Prostate gland (tissue), 2 donors: ENCODE data around the gene PRSS56. TPM values are rescaled to one million over a fixed set of nuclear protein-coding genes. Genes with fewer than 3 reads are reported as not detected.

ENCODE experiments used
- DNase-seq: peaks from one replicate; pipeline ENCODE4 v3.0.0-alpha.2; 2019; ENCODE audit warnings: low spot score
- H3K27ac ChIP-seq, 2 donors: fragments of 200-600 bp; sonication (generic); 2 replicates each; pipeline ENCODE4 v1.5.1; 2017 to 2019
- H3K27me3 ChIP-seq: fragments of 200-600 bp; sonication (generic); replicated peaks from 2 replicates; pipeline ENCODE4 v1.5.1; 2019; ENCODE audit not compliant: insufficient read depth
- H3K36me3 ChIP-seq, 2 donors: fragments of 200-600 bp; sonication (generic); 1 replicate in 1 of 2; 2 replicates in 1 of 2; pipeline versions ENCODE4 v1.5.1 to v1.8.1; 2017 to 2019
- H3K4me1 ChIP-seq: fragments of 200-600 bp; sonication (generic); replicated peaks from 2 replicates; pipeline ENCODE4 v1.5.1; 2019
- H3K4me3 ChIP-seq, 2 donors: fragments of 200-600 bp; sonication (generic); 2 replicates each; pipeline ENCODE4 v1.5.1; 2017 to 2019
- H3K9me3 ChIP-seq: fragments of 200-600 bp; sonication (generic); 2 replicates; pipeline ENCODE4 v1.5.1; 2017
- POLR2A ChIP-seq: fragments of 450-650 bp; IDR thresholded peaks from one replicate; pipeline ENCODE4 v1.6.1; 2016; ENCODE audit warnings: antibody characterized with exemption, mild to moderate bottlenecking
- POLR2AphosphoS5 ChIP-seq: sonication (generic); formaldehyde crosslinking; IDR thresholded peaks from one replicate; pipeline ENCODE4 v1.6.1; 2017; ENCODE audit warnings: antibody characterized with exemption
- WGBS: methylation state at CpG from one replicate; pipeline ENCODE4 v1.1.5; 2018; 5-methylcytosine and 5-hydroxymethylcytosine counted together
- intact Hi-C: fragments of 100-400 bp; cut with DNase I; formaldehyde crosslinking; loops from one replicate; pipeline ENCODE4 v1.14.2; 2022
- total RNA-seq, 2 donors: library from RNA; depleted of rRNA; stranded (reverse); fragments of >200 nt; gene quantifications; one replicate each; pipeline ENCODE4 v1.1.0, GENCODE V29; 2016
- TF ChIP-seq, protein P1 (sequence below), 4 experiments: fragments of 200-600 bp in 2 of 4; fragments of 450-650 bp in 2 of 4; sonication (generic) in 2 of 4; IDR thresholded peaks; 1 replicate in 3 of 4; 2 replicates in 1 of 4; pipeline ENCODE4 v1.5.1; 2016 to 2019; ENCODE audit warnings: antibody characterized with exemption in 4 of 4, mild to moderate bottlenecking in 2 of 4, moderate library complexity in 2 of 4

The PRSS56 gene
- total RNA-seq, 2 donors from 2014 or later: not detected

DNA sequence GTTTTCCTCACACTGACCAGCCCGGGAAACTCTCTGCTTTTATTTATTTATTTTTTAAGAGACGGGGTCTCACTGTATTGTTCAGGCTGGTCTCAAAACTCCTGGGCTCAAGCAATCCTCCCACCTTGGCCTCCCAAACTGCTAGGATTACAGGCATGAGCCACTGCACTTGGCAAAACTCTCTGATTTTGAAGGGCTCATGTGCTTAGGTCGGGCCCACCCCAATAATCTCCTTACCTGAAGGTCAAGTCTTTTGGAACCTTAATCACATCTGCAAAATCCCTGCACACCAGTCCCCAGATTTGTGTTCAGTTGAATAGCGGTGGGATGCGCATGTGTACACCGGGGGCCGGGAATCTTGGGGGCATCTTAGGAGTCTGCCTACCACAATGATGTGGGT, 24.9 kb upstream of the PRSS56 start:
- WGBS: 95% methylated on average over 7 of the region's 7 CpGs
- H3K4me1 ChIP-seq: no peaks in the 10 kb centered on the region
- intact Hi-C loops: no loop called here
- H3K9me3 ChIP-seq: no peaks in the 10 kb centered on the region
- no peak for TF ChIP-seq POLR2AphosphoS5
- TF ChIP-seq POLR2A: no peak
- TF ChIP-seq, protein P1, sequence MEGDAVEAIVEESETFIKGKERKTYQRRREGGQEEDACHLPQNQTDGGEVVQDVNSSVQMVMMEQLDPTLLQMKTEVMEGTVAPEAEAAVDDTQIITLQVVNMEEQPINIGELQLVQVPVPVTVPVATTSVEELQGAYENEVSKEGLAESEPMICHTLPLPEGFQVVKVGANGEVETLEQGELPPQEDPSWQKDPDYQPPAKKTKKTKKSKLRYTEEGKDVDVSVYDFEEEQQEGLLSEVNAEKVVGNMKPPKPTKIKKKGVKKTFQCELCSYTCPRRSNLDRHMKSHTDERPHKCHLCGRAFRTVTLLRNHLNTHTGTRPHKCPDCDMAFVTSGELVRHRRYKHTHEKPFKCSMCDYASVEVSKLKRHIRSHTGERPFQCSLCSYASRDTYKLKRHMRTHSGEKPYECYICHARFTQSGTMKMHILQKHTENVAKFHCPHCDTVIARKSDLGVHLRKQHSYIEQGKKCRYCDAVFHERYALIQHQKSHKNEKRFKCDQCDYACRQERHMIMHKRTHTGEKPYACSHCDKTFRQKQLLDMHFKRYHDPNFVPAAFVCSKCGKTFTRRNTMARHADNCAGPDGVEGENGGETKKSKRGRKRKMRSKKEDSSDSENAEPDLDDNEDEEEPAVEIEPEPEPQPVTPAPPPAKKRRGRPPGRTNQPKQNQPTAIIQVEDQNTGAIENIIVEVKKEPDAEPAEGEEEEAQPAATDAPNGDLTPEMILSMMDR (IDR thresholded peaks at IDR 0.05): no peak
- H3K4me3 ChIP-seq: no peak overlapping the region
- no peaks in the 10 kb centered on the region for H3K36me3 ChIP-seq
- H3K27ac ChIP-seq: no peak overlapping the region
- H3K27me3 ChIP-seq: no peaks in the 10 kb centered on the region
- DNase-seq: no peak

DNA sequence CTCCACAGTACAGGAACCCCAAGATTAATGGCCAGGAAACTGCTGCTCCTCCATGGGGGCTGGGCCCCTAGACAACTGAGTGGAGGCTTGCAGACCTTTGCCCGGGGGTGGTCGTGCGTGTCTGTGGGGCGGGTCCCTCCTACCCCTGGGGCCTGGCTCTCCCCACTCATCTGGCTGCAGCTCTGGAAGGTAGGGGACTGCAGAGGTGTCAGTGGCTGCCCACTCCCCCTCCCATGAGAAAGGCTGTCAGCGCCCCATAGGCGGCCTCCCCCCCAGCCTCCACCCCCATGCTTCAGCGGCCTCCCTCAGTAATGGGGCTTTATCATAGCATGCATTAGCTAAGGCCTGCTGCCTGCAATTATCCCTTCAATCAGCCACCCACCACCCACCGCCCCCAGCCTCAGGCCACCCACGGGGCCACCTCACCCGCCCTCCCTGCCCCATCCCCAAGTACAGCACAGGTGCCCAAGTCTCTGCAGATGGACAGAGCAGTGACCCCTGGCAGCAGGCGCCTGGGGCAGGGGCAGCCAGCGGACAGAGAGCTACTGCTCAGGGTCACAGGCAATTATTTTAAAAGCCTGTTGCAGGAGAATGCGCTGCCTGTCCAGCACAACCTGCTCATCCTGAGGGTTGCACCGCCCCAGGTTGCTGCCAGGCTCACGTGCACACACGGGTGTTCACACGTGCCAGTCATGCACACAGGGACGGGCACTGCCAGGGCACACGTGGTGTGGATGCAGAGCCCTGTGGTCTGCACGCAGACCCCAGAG, 23.5 kb upstream of the PRSS56 start:
- Histone ChIP-seq H3K4me3 (no peak overlapping the region), H3K4me1 (no peaks in the 10 kb centered on the region), H3K36me3 (no peaks in the 10 kb centered on the region), H3K27me3 (no peaks in the 10 kb centered on the region), H3K27ac (no peak overlapping the region), H3K9me3 (no peaks in the 10 kb centered on the region)
- TF ChIP-seq POLR2A (no peak), POLR2AphosphoS5 (no peak)
- TF ChIP-seq, protein P1 (IDR thresholded peaks at IDR 0.05): no peak
- WGBS: 77% methylated on average over 16 of the region's 20 CpGs
- intact Hi-C loops: no loop called here
- DNase-seq: no peak

DNA sequence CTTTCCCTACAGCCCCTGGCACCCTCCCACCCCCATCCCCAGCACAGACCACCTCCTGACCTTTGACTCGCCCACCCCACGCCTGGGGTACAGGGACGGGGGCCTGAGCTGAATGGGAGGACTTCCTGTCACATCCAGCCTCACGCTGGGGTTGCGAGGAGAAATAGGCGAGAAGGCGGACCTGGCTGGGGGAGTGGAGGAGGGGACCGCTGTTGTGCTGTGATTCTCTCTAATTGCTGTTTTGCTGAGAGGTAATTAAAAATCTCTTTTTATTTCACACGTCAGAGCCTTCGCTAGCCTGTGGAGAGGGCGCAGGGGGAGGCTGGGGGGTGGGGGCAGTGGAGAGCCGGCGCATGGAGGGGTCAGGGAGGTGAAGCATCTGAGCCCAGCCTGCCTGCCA, 22.8 kb upstream of the PRSS56 start:
- Histone ChIP-seq H3K36me3 (no peaks in the 10 kb centered on the region), H3K27me3 (no peaks in the 10 kb centered on the region), H3K9me3 (no peaks in the 10 kb centered on the region), H3K4me3 (no peak overlapping the region), H3K4me1 (no peaks in the 10 kb centered on the region), H3K27ac (no peak overlapping the region)
- no peak for DNase-seq
- TF ChIP-seq POLR2AphosphoS5 (no peak), POLR2A (no peak)
- TF ChIP-seq, protein P1 (IDR thresholded peaks at IDR 0.05): no peak
- intact Hi-C loops: no loop called here
- WGBS: 82% methylated on average over 13 of the region's 13 CpGs

DNA sequence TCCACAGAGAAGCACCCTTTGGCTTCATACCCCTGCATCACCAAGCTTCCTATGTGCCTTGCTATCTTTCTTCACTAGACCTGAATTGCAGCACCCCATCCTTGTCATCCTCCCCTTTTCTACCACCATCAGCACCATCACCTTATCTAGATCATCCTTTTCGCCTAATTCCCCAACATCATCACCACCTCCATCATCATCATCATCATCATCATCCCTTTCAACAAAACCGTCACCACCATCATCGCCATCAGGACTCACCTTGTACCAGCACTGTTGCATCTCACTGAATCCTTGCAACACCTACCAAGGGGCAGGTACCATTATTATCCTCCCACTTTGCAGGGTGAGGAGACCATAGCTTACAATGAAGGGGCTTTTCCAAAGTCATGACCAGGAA, 21.7 kb upstream of the PRSS56 start:
- H3K4me3 ChIP-seq: no peak overlapping the region
- WGBS: 97% methylated on average over 3 of the region's 3 CpGs
- H3K36me3 ChIP-seq: no peaks in the 10 kb centered on the region
- H3K27ac ChIP-seq: no peak overlapping the region
- DNase-seq: no peak
- TF ChIP-seq POLR2AphosphoS5 (no peak), POLR2A (no peak)
- TF ChIP-seq, protein P1 (IDR thresholded peaks at IDR 0.05): no peak
- H3K27me3 ChIP-seq: no peaks in the 10 kb centered on the region
- H3K9me3 ChIP-seq: no peaks in the 10 kb centered on the region
- intact Hi-C loops: no loop called here
- no peaks in the 10 kb centered on the region for H3K4me1 ChIP-seq

DNA sequence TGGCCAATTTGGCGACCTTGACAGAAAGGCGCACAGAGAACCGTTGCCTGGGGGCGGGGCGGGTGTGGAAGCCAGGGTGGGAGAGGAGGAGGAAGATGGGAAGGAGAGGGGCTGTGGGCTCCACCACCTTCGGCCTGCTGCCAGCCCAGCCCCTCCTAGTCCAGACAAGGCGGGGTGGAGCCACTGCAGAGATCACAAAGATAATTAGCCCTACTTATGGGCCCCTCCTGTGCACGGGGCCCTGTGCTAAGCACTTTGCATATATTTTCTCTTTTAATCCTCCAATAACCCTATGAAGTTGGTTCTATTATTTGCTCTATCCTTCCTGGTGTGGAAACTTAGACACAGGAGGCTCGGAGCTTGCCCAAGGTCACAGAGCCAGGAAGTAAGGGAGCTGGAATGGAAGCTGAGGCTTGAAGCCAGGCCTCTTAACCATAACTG, 18.8 kb upstream of the PRSS56 start:
- no peak overlapping the region for H3K27ac ChIP-seq
- intact Hi-C loops: no loop called here
- H3K4me3 ChIP-seq: no peak overlapping the region
- 84% methylated on average over 9 of the region's 9 CpGs for WGBS
- TF ChIP-seq, protein P1 (IDR thresholded peaks at IDR 0.05): no peak
- no peak for TF ChIP-seq POLR2A
- TF ChIP-seq POLR2AphosphoS5: no peak
- H3K4me1 ChIP-seq: no peaks in the 10 kb centered on the region
- H3K9me3 ChIP-seq: no peaks in the 10 kb centered on the region
- DNase-seq: no peak
- no peaks in the 10 kb centered on the region for H3K27me3 ChIP-seq
- no peaks in the 10 kb centered on the region for H3K36me3 ChIP-seq
